WTC11 (cell line): Measurements from ENCODE around the gene DDX51. TPM values are rescaled to one million over a fixed set of nuclear protein-coding genes. Genes with fewer than 3 reads are reported as not detected.

Source experiments
- ATAC-seq: fragments of 200-7000 bp; cut with Tn5 transposase; 2 replicates; pipeline ENCODE4 v1.10.0; 2021; ENCODE audit warnings: mild to moderate bottlenecking, moderate library complexity
- CTCF ChIA-PET: fragments of 300-600 bp; sonication (Branson Sonifier 250); formaldehyde crosslinking; loops from one replicate; lab custom pipeline; 2021; ENCODE audit warnings: antibody characterized with exemption; lab: Charles Lee
- POLR2A ChIA-PET: fragments of 350-600 bp; sonication (Branson Sonifier 250); formaldehyde crosslinking; loops from one replicate; lab custom pipeline; 2021; ENCODE audit warnings: antibody characterized with exemption; lab: Charles Lee
- DNase-seq: peaks from one replicate; pipeline ENCODE4 v3.0.0; 2021; ENCODE audit warnings: low spot score
- H3K27ac Mint-ChIP-seq: 2 replicates; pipeline ENCODE4 v1.8.0; 2021; ENCODE audit warnings: mixed read lengths
- H3K27me3 Mint-ChIP-seq: 2 replicates; pipeline ENCODE4 v1.8.0; 2021; ENCODE audit warnings: low read depth, mild to moderate bottlenecking, moderate library complexity, mixed read lengths
- H3K36me3 Mint-ChIP-seq: 2 replicates; pipeline ENCODE4 v1.8.0; 2021; ENCODE audit warnings: mixed read lengths
- H3K4me1 Mint-ChIP-seq: 2 replicates; pipeline ENCODE4 v1.8.0; 2022; ENCODE audit warnings: mixed read lengths
- H3K4me3 Mint-ChIP-seq: 2 replicates; pipeline ENCODE4 v1.8.0; 2021; ENCODE audit warnings: mild to moderate bottlenecking, moderate library complexity, mixed read lengths
- H3K9me3 Mint-ChIP-seq: 2 replicates; pipeline ENCODE4 v1.8.0; 2021; ENCODE audit warnings: mixed read lengths
- ATF1 ChIP-seq: sonication (generic); formaldehyde crosslinking; IDR thresholded peaks from 2 replicates; pipeline ENCODE4 v1.8.1; 2023; ENCODE audit warnings: mild to moderate bottlenecking, moderate library complexity, missing genetic modification reagents
- CTCF ChIP-seq: fragments of 200-600 bp; IDR thresholded peaks from 2 replicates; pipeline ENCODE4 v1.8.0; 2022; ENCODE audit warnings: antibody characterized with exemption
- E2F1 ChIP-seq: sonication (generic); formaldehyde crosslinking; IDR thresholded peaks from 2 replicates; pipeline ENCODE4 v1.8.0; 2022; ENCODE audit warnings: mild to moderate bottlenecking, missing genetic modification reagents
- E2F4 ChIP-seq: sonication (generic); formaldehyde crosslinking; IDR thresholded peaks from 2 replicates; pipeline ENCODE4 v1.8.1; 2022; ENCODE audit warnings: low read depth, mild to moderate bottlenecking, moderate library complexity, missing genetic modification reagents, borderline replicate concordance
- ERG ChIP-seq: fragments of 250-450 bp; sonication (Bioruptor Pico); IDR thresholded peaks from 2 replicates; pipeline ENCODE4 v1.8.0; 2021; ENCODE audit warnings: mild to moderate bottlenecking
- FOXP1 ChIP-seq: sonication (generic); formaldehyde crosslinking; IDR thresholded peaks from 2 replicates; pipeline ENCODE4 v1.8.0; 2022; ENCODE audit warnings: missing genetic modification reagents, mild to moderate bottlenecking, moderate library complexity, borderline replicate concordance
- FOXP4 ChIP-seq: sonication (generic); formaldehyde crosslinking; IDR thresholded peaks from 2 replicates; pipeline ENCODE4 v1.8.0; 2022; ENCODE audit warnings: mild to moderate bottlenecking, missing genetic modification reagents
- GRHL2 ChIP-seq: fragments of 250-450 bp; sonication (Bioruptor Pico); IDR thresholded peaks from 2 replicates; pipeline ENCODE4 v1.8.0; 2022; ENCODE audit warnings: mild to moderate bottlenecking, moderate library complexity; ENCODE audit not compliant: insufficient replicate concordance, severe bottlenecking
- HMGA2 ChIP-seq: fragments of 250-450 bp; sonication (Bioruptor Pico); IDR thresholded peaks from 2 replicates; pipeline ENCODE4 v1.4.0; 2021; ENCODE audit warnings: mild to moderate bottlenecking, moderate library complexity
- IRF1 ChIP-seq: sonication (generic); formaldehyde crosslinking; IDR thresholded peaks from 2 replicates; pipeline ENCODE4 v1.8.0; 2023; ENCODE audit warnings: missing genetic modification reagents
- JUN ChIP-seq: sonication (generic); formaldehyde crosslinking; IDR thresholded peaks from 2 replicates; pipeline ENCODE4 v1.8.0; 2023; ENCODE audit warnings: mild to moderate bottlenecking, missing genetic modification reagents
- MAX ChIP-seq: sonication (generic); formaldehyde crosslinking; IDR thresholded peaks from 2 replicates; pipeline ENCODE4 v1.8.0; 2022; ENCODE audit warnings: mild to moderate bottlenecking, missing genetic modification reagents
- OVOL2 ChIP-seq: fragments of 250-450 bp; sonication (Bioruptor Pico); IDR thresholded peaks from 2 replicates; pipeline ENCODE4 v1.9.0; 2021; ENCODE audit warnings: mild to moderate bottlenecking, borderline replicate concordance
- PREB ChIP-seq: sonication (generic); formaldehyde crosslinking; IDR thresholded peaks from 2 replicates; pipeline ENCODE4 v1.8.1; 2022; ENCODE audit warnings: mild to moderate bottlenecking, missing genetic modification reagents, moderate library complexity, borderline replicate concordance
- SMAD3 ChIP-seq: sonication (generic); formaldehyde crosslinking; IDR thresholded peaks from 2 replicates; pipeline ENCODE4 v1.8.0; 2022; ENCODE audit warnings: missing genetic modification reagents, mild to moderate bottlenecking, borderline replicate concordance
- USF2 ChIP-seq: sonication (generic); formaldehyde crosslinking; IDR thresholded peaks from 2 replicates; pipeline ENCODE4 v1.8.1; 2023; ENCODE audit warnings: mild to moderate bottlenecking, missing genetic modification reagents, moderate library complexity
- ZNF219 ChIP-seq: sonication (generic); formaldehyde crosslinking; IDR thresholded peaks from 2 replicates; pipeline ENCODE4 v1.8.0; 2023; ENCODE audit warnings: missing genetic modification reagents, mild to moderate bottlenecking, borderline replicate concordance
- ZNF396 ChIP-seq: fragments of 250-450 bp; sonication (Bioruptor Pico); IDR thresholded peaks from 2 replicates; pipeline ENCODE4 v1.8.0; 2021; ENCODE audit warnings: mild to moderate bottlenecking, moderate library complexity, borderline replicate concordance
- ZSCAN18 ChIP-seq: fragments of 250-450 bp; sonication (Bioruptor Pico); IDR thresholded peaks from 2 replicates; pipeline ENCODE4 v2.1.2; 2022; ENCODE audit warnings: mild to moderate bottlenecking, moderate library complexity
- total RNA-seq: library from RNA; stranded (reverse); gene quantifications from 3 replicates; pipeline ENCODE4 v1.2.3, GENCODE V29; 2021

Gene DDX51
- total RNA-seq, 1 experiment from 2014 or later, result 32.7 TPM

- peaks cover 73% of the 10 kb centered on the region for H3K27me3 Mint-ChIP-seq
- no peaks in the 10 kb centered on the region for H3K36me3 Mint-ChIP-seq
- ATAC-seq (no peak), DNase-seq (no peak)
- H3K9me3 Mint-ChIP-seq, result no peaks in the 10 kb centered on the region
- ChIA-PET CTCF (interaction anchor here (0.7 to 2.2 kb wide), 6 partner anchors 9 to 373 kb away, joined by 4 to 8 read pairs (median 4); no protein-coding TSS in a partner anchor), POLR2A (no interaction called here)
- H3K4me1 Mint-ChIP-seq, result peaks cover 7% of the 10 kb centered on the region
- H3K27ac Mint-ChIP-seq, result no peak overlapping the region
- H3K4me3 Mint-ChIP-seq, result no peak overlapping the region
- TF ChIP-seq FOXP1 (CRISPR knock-in tag), result no peak
- TF ChIP-seq FOXP4 (CRISPR knock-in tag), result no peak
- no peak for TF ChIP-seq OVOL2 (CRISPR knock-in tag)
- TF ChIP-seq ZNF219, result no peak
- no peak for TF ChIP-seq ERG
- no peak for TF ChIP-seq JUN (CRISPR knock-in tag)
- no peak for TF ChIP-seq ZNF396 (CRISPR knock-in tag)
- no peak for TF ChIP-seq SMAD3 (CRISPR knock-in tag)
Measured at GRCh38 chr12:132187646-132188450, 43.7 kb upstream of the DDX51 start.

- ATAC-seq (no peak), DNase-seq (no peak)
- H3K9me3 Mint-ChIP-seq, result peaks cover 6% of the 10 kb centered on the region
- ChIA-PET POLR2A (no interaction called here), CTCF (interaction anchor here (0.7 to 2.2 kb wide), 6 partner anchors 18 to 228 kb away, joined by 4 to 6 read pairs (median 4); no protein-coding TSS in a partner anchor)
- peaks cover 7% of the 10 kb centered on the region for H3K4me1 Mint-ChIP-seq
- no peaks in the 10 kb centered on the region for H3K36me3 Mint-ChIP-seq
- peaks cover 74% of the 10 kb centered on the region for H3K27me3 Mint-ChIP-seq
- TF ChIP-seq HMGA2 (no peak), E2F4 (no peak), IRF1 (CRISPR knock-in tag) (no peak), E2F1 (CRISPR knock-in tag) (no peak), ZSCAN18 (CRISPR knock-in tag) (no peak), USF2 (no peak), CTCF (no peak), ATF1 (CRISPR knock-in tag) (no peak), OVOL2 (CRISPR knock-in tag) (no peak), MAX (CRISPR knock-in tag) (no peak), GRHL2 (CRISPR knock-in tag) (no peak), PREB (no peak)
- H3K27ac Mint-ChIP-seq, result no peak overlapping the region
- H3K4me3 Mint-ChIP-seq, result no peak overlapping the region
Measured at GRCh38 chr12:132186857-132187620, 42.9 kb upstream of the DDX51 start.
